WTC11 (cell line): ENCODE data around the gene NOS1.

ENCODE experiments used
- ATF2 ChIP-seq: sonication (generic); formaldehyde crosslinking; IDR thresholded peaks from 2 replicates; pipeline ENCODE4 v1.8.1; 2022; ENCODE audit warnings: low read depth, missing genetic modification reagents, borderline replicate concordance
- CBFB ChIP-seq: sonication (generic); formaldehyde crosslinking; IDR thresholded peaks from 2 replicates; pipeline ENCODE4 v1.8.1; 2022; ENCODE audit warnings: mild to moderate bottlenecking, low read depth, missing genetic modification reagents
- CREB1 ChIP-seq: sonication (generic); formaldehyde crosslinking; IDR thresholded peaks from 2 replicates; pipeline ENCODE4 v1.8.0; 2023; ENCODE audit warnings: mild to moderate bottlenecking, missing genetic modification reagents
- CTCF ChIP-seq: fragments of 200-600 bp; IDR thresholded peaks from 2 replicates; pipeline ENCODE4 v1.8.0; 2022; ENCODE audit warnings: antibody characterized with exemption
- JUN ChIP-seq: sonication (generic); formaldehyde crosslinking; IDR thresholded peaks from 2 replicates; pipeline ENCODE4 v1.8.0; 2023; ENCODE audit warnings: mild to moderate bottlenecking, missing genetic modification reagents
- MAX ChIP-seq: sonication (generic); formaldehyde crosslinking; IDR thresholded peaks from 2 replicates; pipeline ENCODE4 v1.8.0; 2022; ENCODE audit warnings: mild to moderate bottlenecking, missing genetic modification reagents
- NFYB ChIP-seq: sonication (generic); formaldehyde crosslinking; conservative IDR thresholded peaks from 2 replicates; pipeline ENCODE4 v1.8.0; 2022; ENCODE audit warnings: low read depth, missing genetic modification reagents
- STAT6 ChIP-seq: sonication (generic); formaldehyde crosslinking; conservative IDR thresholded peaks from 2 replicates; pipeline ENCODE4 v1.8.1; 2023; ENCODE audit warnings: mild to moderate bottlenecking, low read depth, missing genetic modification reagents, moderate library complexity
- TEAD4 ChIP-seq: sonication (generic); formaldehyde crosslinking; IDR thresholded peaks from 2 replicates; pipeline ENCODE4 v1.8.0; 2022; ENCODE audit warnings: mild to moderate bottlenecking, missing genetic modification reagents
- USF2 ChIP-seq: sonication (generic); formaldehyde crosslinking; IDR thresholded peaks from 2 replicates; pipeline ENCODE4 v1.8.1; 2023; ENCODE audit warnings: mild to moderate bottlenecking, missing genetic modification reagents, moderate library complexity
- ZBTB21 ChIP-seq: sonication (generic); formaldehyde crosslinking; IDR thresholded peaks from 2 replicates; pipeline ENCODE4 v1.8.1; 2023; ENCODE audit warnings: mild to moderate bottlenecking, missing genetic modification reagents, borderline replicate concordance
- ZNF512 ChIP-seq: sonication (generic); formaldehyde crosslinking; IDR thresholded peaks from 2 replicates; pipeline ENCODE4 v1.8.1; 2022; ENCODE audit warnings: missing genetic modification reagents, borderline replicate concordance

GRCh38 chr12:117214797-117215196, 146.6 kb downstream of the NOS1 start:
- no peak for TF ChIP-seq TEAD4 (CRISPR knock-in tag)
- TF ChIP-seq NFYB (CRISPR knock-in tag), result no peak
- no peak for TF ChIP-seq CTCF
- no peak for TF ChIP-seq CREB1 (CRISPR knock-in tag)
- TF ChIP-seq ZBTB21 (CRISPR knock-in tag), result no peak
- no peak for TF ChIP-seq STAT6 (CRISPR knock-in tag)
- TF ChIP-seq JUN, result no peak
- no peak for TF ChIP-seq USF2 (CRISPR knock-in tag)
- TF ChIP-seq CBFB (CRISPR knock-in tag), result no peak
- TF ChIP-seq MAX, result no peak
- no peak for TF ChIP-seq ZNF512
- no peak for TF ChIP-seq ATF2
